ENCODE data around the gene CDK2. TPM values are rescaled to one million over a fixed set of nuclear protein-coding genes. Genes with fewer than 3 reads are reported as not detected.

Gene CDK2
- total RNA-seq, 1 donor from 2014 or later = 66.9 TPM

DNA sequence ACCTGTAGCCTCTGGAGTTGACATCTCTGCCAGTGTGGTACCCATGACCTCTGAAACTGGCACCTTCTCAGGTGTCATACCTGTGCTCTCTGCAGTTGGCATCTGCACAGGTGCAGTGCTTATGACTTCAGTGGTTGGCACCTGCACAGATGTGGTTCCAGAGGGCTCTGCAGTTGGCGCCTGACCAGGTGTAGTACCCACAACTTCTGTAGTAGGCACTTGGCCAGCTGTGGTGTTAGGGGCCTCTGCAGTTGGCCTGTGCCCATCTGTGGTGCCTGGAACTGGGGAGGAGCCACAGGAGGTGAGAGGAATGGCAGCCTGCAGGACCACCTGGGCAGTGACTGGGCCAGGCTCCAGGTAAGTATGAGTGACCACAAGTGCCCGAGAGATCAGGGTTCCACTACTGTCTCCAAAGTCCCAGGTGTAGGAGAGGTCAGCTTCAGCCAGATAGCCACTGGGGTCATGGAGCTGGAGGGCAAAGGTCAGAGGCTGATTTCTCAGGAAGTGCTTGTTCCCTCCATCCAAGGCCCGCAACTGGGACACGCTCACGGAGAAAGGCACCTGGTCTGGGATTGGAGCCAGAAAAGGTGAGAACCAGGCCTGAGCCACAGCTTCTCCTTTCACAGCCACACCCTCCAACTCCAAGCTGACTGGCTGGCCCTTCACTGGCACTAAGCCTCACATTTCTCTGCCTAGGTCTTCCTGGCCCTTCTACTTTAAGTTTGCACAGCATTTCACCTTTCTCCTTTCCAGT lies 9.3 kb upstream of the CDK2 start:
- H3K9me3 Mint-ChIP-seq (ENCODE audit: low read depth) = no peaks in the 10 kb centered on the region
- no peak for DNase-seq (ENCODE audit: low spot score, unreplicated experiment)

DNA sequence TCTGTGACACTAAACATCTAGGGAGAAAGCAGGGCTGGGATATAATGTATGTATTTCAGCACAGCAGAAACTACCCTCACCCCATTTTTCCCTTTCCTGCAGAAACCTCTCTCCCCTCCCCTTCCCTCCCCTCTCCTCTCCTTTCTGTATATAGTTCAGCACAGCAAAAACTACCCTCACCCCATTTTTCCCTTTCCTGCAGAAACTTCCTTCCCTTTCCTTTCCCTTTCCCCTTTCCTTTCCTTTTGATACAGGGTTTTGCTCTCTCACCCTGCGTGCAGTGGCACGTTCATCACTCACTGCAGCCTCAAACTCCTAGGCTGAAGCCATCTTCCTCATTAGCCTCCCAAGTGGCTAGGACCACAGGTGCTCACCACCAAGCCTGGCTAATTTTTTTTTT lies 2.9 kb upstream of the CDK2 start:
- H3K9me3 Mint-ChIP-seq (ENCODE audit: low read depth) = no peaks in the 10 kb centered on the region
- TF ChIP-seq, protein P1, sequence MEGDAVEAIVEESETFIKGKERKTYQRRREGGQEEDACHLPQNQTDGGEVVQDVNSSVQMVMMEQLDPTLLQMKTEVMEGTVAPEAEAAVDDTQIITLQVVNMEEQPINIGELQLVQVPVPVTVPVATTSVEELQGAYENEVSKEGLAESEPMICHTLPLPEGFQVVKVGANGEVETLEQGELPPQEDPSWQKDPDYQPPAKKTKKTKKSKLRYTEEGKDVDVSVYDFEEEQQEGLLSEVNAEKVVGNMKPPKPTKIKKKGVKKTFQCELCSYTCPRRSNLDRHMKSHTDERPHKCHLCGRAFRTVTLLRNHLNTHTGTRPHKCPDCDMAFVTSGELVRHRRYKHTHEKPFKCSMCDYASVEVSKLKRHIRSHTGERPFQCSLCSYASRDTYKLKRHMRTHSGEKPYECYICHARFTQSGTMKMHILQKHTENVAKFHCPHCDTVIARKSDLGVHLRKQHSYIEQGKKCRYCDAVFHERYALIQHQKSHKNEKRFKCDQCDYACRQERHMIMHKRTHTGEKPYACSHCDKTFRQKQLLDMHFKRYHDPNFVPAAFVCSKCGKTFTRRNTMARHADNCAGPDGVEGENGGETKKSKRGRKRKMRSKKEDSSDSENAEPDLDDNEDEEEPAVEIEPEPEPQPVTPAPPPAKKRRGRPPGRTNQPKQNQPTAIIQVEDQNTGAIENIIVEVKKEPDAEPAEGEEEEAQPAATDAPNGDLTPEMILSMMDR (IDR thresholded peaks at IDR 0.05; ENCODE audit: unreplicated experiment) = no peak
- no peak overlapping the region for H3K4me3 Mint-ChIP-seq (ENCODE audit: low read depth)
- DNase-seq (ENCODE audit: low spot score, unreplicated experiment) = no peak
- H3K27me3 Mint-ChIP-seq = no peaks in the 10 kb centered on the region
- no peak overlapping the region for H3K27ac Mint-ChIP-seq
- H3K4me1 Mint-ChIP-seq (ENCODE audit: low read depth) = peaks cover 30% of the 10 kb centered on the region
- no peaks in the 10 kb centered on the region for H3K36me3 Mint-ChIP-seq (ENCODE audit: insufficient read depth)

More for the DNA sequence above, 9.3 kb upstream of the CDK2 start:
- Mint-ChIP-seq H3K36me3 (ENCODE audit: insufficient read depth) (no peaks in the 10 kb centered on the region), H3K4me3 (ENCODE audit: low read depth) (no peak overlapping the region), H3K27me3 (peaks cover 3% of the 10 kb centered on the region), H3K4me1 (ENCODE audit: low read depth) (peaks cover 3% of the 10 kb centered on the region), H3K27ac (no peak overlapping the region)
- TF ChIP-seq, protein P1 (IDR thresholded peaks at IDR 0.05; ENCODE audit: unreplicated experiment) = no peak

DNA sequence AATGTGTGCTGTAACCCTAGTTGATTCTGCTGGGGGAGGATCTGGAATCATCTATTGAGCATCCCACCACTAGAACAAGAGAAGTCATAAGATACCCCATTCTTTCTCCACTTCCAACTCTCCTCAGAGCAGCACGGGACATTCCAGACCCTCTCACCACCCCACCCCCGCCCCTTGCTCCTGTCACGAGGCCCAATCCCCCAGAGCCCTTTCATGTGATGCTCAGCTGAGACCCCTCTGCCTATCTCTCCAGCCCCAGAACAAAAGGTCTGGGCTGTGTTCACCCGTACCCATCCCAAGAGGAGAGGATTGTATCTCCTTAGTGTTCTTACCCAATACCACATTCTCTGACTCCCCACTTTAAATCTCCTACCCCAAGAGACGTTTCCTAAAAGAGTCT lies 1.4 kb upstream of the CDK2 start:
- Mint-ChIP-seq H3K36me3 (ENCODE audit: insufficient read depth) (peaks cover 1% of the 10 kb centered on the region), H3K27me3 (no peaks in the 10 kb centered on the region)
- DNase-seq (ENCODE audit: low spot score, unreplicated experiment) = no peak

GRCh38 chr12:55965941-55966407 lies 656 bp upstream of the CDK2 start, which contains the start of gene PMEL:
Gene PMEL (minus strand): TSS chr12:55966042. CDS start chr12:55966011, 31 bp downstream.
- DNase-seq (ENCODE audit: low spot score, unreplicated experiment) = no peak
- TF ChIP-seq, protein P1 (IDR thresholded peaks at IDR 0.05; ENCODE audit: unreplicated experiment) = no peak
- Mint-ChIP-seq H3K4me3 (ENCODE audit: low read depth) (peak within 1 kb of the TSS; percentile 97), H3K9me3 (ENCODE audit: low read depth) (no peaks in the 10 kb centered on the region), H3K36me3 (ENCODE audit: insufficient read depth) (peaks cover 2% of the 10 kb centered on the region), H3K27me3 (no peaks in the 10 kb centered on the region), H3K4me1 (ENCODE audit: low read depth) (peaks cover 30% of the 10 kb centered on the region), H3K27ac (peak within 1 kb of the TSS; percentile 95)

More for the DNA sequence above, 1.4 kb upstream of the CDK2 start:
- H3K27ac Mint-ChIP-seq = no peak overlapping the region
- H3K4me3 Mint-ChIP-seq (ENCODE audit: low read depth) = peak overlapping the region; percentile 97
- peaks cover 30% of the 10 kb centered on the region for H3K4me1 Mint-ChIP-seq (ENCODE audit: low read depth)
- TF ChIP-seq, protein P1 (IDR thresholded peaks at IDR 0.05; ENCODE audit: unreplicated experiment) = no peak
- H3K9me3 Mint-ChIP-seq (ENCODE audit: low read depth) = no peaks in the 10 kb centered on the region

GRCh38 chr12:55969356-55969755 lies 2.7 kb downstream of the CDK2 start:
- Mint-ChIP-seq H3K4me3 (ENCODE audit: low read depth) (no peak overlapping the region), H3K36me3 (ENCODE audit: insufficient read depth) (peaks cover 2% of the 10 kb centered on the region)

More at GRCh38 chr12:55969356-55969755, 2.7 kb downstream of the CDK2 start:
- Mint-ChIP-seq H3K27ac (no peak overlapping the region), H3K4me1 (ENCODE audit: low read depth) (peaks cover 30% of the 10 kb centered on the region), H3K9me3 (ENCODE audit: low read depth) (no peaks in the 10 kb centered on the region), H3K27me3 (no peaks in the 10 kb centered on the region)
- DNase-seq (ENCODE audit: low spot score, unreplicated experiment) = no peak
- TF ChIP-seq, protein P1 (IDR thresholded peaks at IDR 0.05; ENCODE audit: unreplicated experiment) = no peak
